Coronary artery (tissue), 2 donors: ENCODE data around the gene RAB15.
A peak's percentile ranks its signal among the peaks of the same experiment; 100 is the strongest.

ENCODE experiments used
- DNase-seq: peaks from one replicate; pipeline ENCODE4 v3.0.0-alpha.2; 2017; ENCODE audit warnings: low spot score
- H3K27ac ChIP-seq, 2 donors: fragments of 200-600 bp; sonication (generic); one replicate each; pipeline ENCODE4 v1.5.1; 2016 to 2019
- H3K4me3 ChIP-seq: fragments of 200-600 bp; sonication (generic); 2 replicates; pipeline ENCODE4 v1.5.1; 2016; ENCODE audit warnings: mild to moderate bottlenecking, moderate library complexity
- CTCF ChIP-seq: fragments of 200-600 bp; sonication (generic); IDR thresholded peaks from one replicate; pipeline ENCODE4 v1.5.1; 2019; ENCODE audit warnings: antibody characterized with exemption

The RAB15 gene

GRCh38 chr14:64934338-64934929, 37.7 kb downstream of the RAB15 start:
- H3K4me3 ChIP-seq = no peak overlapping the region
- DNase-seq = no peak
- TF ChIP-seq CTCF = no peak
- peak overlapping the region; percentile 58 to 70 for H3K27ac ChIP-seq

GRCh38 chr14:64932231-64932630, 39.9 kb downstream of the RAB15 start:
- TF ChIP-seq CTCF = no peak
- peak overlapping the region; percentile 71 to 83 for H3K27ac ChIP-seq

GRCh38 chr14:64931123-64931522, 41.0 kb downstream of the RAB15 start:
- TF ChIP-seq CTCF = no peak
- peak overlapping the region; percentile 71 to 83 for H3K27ac ChIP-seq

More at GRCh38 chr14:64932231-64932630, 39.9 kb downstream of the RAB15 start:
- no peak overlapping the region for H3K4me3 ChIP-seq
- DNase-seq = no peak

GRCh38 chr14:64930085-64930843, 41.9 kb downstream of the RAB15 start:
- no peak for TF ChIP-seq CTCF

More at GRCh38 chr14:64931123-64931522, 41.0 kb downstream of the RAB15 start:
- no peak overlapping the region for H3K4me3 ChIP-seq
- DNase-seq = no peak

GRCh38 chr14:64929014-64929359, 43.1 kb downstream of the RAB15 start:
- Histone ChIP-seq H3K4me3 (no peak overlapping the region), H3K27ac (peak overlapping the region; percentile 71 to 83)
- no peak for TF ChIP-seq CTCF
- no peak for DNase-seq

More at GRCh38 chr14:64930085-64930843, 41.9 kb downstream of the RAB15 start:
- peak overlapping the region; percentile 71 to 83 for H3K27ac ChIP-seq
- DNase-seq = no peak
- H3K4me3 ChIP-seq = no peak overlapping the region

GRCh38 chr14:64928239-64929013, 43.7 kb downstream of the RAB15 start:
- TF ChIP-seq CTCF = no peak
- Histone ChIP-seq H3K4me3 (no peak overlapping the region), H3K27ac (peak overlapping the region; percentile 71 to 83)
- no peak for DNase-seq
